ENCODE measurements around the gene C10orf90. TPM values are rescaled to one million over a fixed set of nuclear protein-coding genes. Genes with fewer than 3 reads are reported as not detected.

Gene C10orf90
- total and polyA plus RNA-seq, 4 donors, result 0.05 to 0.25 TPM; not detected in 2

DNA sequence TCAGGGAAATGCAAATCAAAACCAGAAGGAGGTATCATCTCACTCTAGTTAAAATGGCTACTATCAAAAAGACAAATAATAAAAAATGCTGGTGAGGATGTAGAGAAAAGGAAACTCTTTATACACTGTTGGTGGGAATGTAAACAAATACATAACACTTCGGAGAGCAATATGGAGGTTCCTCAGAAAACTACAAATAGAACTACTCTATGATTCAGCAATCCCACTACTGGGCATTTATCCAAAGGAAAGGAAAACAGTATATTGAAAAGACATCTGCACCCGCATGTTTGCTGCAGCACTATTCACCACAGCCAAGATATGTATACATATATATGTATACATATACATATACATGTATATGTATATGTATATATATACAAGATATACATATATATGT, 94.2 kb downstream of the C10orf90 start:
- H3K36me3 ChIP-seq (ENCODE audit: control insufficient read depth in 4 of 4, insufficient read depth in 3 of 4, low read depth in 1 of 4, low read length in 3 of 4), result no peaks in the 10 kb centered on the region
- DNase-seq (ENCODE audit: low spot score), result no peak
- TF ChIP-seq FOXA2 (IDR thresholded peaks at IDR 0.05), result no peak
- TF ChIP-seq FOXA1 (IDR thresholded peaks at IDR 0.05), result no peak
- no peak for TF ChIP-seq RXRA (IDR thresholded peaks at IDR 0.05)
- TF ChIP-seq, protein P1, sequence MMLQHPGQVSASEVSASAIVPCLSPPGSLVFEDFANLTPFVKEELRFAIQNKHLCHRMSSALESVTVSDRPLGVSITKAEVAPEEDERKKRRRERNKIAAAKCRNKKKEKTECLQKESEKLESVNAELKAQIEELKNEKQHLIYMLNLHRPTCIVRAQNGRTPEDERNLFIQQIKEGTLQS (IDR thresholded peaks at IDR 0.05), result no peak
- no peak for TF ChIP-seq TAF1 (conservative IDR thresholded peaks at IDR 0.05)
- no peak for TF ChIP-seq GABPA (IDR thresholded peaks at IDR 0.05 in 1 of 2, conservative IDR thresholded peaks at IDR 0.05 in 1 of 2)
- TF ChIP-seq YY1 (IDR thresholded peaks at IDR 0.05), result no peak
- TF ChIP-seq, protein P2, sequence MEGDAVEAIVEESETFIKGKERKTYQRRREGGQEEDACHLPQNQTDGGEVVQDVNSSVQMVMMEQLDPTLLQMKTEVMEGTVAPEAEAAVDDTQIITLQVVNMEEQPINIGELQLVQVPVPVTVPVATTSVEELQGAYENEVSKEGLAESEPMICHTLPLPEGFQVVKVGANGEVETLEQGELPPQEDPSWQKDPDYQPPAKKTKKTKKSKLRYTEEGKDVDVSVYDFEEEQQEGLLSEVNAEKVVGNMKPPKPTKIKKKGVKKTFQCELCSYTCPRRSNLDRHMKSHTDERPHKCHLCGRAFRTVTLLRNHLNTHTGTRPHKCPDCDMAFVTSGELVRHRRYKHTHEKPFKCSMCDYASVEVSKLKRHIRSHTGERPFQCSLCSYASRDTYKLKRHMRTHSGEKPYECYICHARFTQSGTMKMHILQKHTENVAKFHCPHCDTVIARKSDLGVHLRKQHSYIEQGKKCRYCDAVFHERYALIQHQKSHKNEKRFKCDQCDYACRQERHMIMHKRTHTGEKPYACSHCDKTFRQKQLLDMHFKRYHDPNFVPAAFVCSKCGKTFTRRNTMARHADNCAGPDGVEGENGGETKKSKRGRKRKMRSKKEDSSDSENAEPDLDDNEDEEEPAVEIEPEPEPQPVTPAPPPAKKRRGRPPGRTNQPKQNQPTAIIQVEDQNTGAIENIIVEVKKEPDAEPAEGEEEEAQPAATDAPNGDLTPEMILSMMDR (IDR thresholded peaks at IDR 0.05; ENCODE audit: low read depth, low read length, missing input control), result no peak
- no peak for TF ChIP-seq SP1 (IDR thresholded peaks at IDR 0.05)
- TF ChIP-seq NR2F2 (IDR thresholded peaks at IDR 0.05), result no peak
- TF ChIP-seq HNF4A (conservative IDR thresholded peaks at IDR 0.05), result no peak
- TF ChIP-seq, protein P3, sequence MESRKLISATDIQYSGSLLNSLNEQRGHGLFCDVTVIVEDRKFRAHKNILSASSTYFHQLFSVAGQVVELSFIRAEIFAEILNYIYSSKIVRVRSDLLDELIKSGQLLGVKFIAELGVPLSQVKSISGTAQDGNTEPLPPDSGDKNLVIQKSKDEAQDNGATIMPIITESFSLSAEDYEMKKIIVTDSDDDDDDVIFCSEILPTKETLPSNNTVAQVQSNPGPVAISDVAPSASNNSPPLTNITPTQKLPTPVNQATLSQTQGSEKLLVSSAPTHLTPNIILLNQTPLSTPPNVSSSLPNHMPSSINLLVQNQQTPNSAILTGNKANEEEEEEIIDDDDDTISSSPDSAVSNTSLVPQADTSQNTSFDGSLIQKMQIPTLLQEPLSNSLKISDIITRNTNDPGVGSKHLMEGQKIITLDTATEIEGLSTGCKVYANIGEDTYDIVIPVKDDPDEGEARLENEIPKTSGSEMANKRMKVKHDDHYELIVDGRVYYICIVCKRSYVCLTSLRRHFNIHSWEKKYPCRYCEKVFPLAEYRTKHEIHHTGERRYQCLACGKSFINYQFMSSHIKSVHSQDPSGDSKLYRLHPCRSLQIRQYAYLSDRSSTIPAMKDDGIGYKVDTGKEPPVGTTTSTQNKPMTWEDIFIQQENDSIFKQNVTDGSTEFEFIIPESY (IDR thresholded peaks at IDR 0.05), result no peak
- no peak for TF ChIP-seq HNF4G (IDR thresholded peaks at IDR 0.05)
- TF ChIP-seq, protein P4, sequence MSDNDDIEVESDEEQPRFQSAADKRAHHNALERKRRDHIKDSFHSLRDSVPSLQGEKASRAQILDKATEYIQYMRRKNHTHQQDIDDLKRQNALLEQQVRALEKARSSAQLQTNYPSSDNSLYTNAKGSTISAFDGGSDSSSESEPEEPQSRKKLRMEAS (IDR thresholded peaks at IDR 0.05), result no peak
- no peak for TF ChIP-seq EGR1 (IDR thresholded peaks at IDR 0.05; ENCODE audit: low read depth in 2 of 2)
- TF ChIP-seq, protein P5, sequence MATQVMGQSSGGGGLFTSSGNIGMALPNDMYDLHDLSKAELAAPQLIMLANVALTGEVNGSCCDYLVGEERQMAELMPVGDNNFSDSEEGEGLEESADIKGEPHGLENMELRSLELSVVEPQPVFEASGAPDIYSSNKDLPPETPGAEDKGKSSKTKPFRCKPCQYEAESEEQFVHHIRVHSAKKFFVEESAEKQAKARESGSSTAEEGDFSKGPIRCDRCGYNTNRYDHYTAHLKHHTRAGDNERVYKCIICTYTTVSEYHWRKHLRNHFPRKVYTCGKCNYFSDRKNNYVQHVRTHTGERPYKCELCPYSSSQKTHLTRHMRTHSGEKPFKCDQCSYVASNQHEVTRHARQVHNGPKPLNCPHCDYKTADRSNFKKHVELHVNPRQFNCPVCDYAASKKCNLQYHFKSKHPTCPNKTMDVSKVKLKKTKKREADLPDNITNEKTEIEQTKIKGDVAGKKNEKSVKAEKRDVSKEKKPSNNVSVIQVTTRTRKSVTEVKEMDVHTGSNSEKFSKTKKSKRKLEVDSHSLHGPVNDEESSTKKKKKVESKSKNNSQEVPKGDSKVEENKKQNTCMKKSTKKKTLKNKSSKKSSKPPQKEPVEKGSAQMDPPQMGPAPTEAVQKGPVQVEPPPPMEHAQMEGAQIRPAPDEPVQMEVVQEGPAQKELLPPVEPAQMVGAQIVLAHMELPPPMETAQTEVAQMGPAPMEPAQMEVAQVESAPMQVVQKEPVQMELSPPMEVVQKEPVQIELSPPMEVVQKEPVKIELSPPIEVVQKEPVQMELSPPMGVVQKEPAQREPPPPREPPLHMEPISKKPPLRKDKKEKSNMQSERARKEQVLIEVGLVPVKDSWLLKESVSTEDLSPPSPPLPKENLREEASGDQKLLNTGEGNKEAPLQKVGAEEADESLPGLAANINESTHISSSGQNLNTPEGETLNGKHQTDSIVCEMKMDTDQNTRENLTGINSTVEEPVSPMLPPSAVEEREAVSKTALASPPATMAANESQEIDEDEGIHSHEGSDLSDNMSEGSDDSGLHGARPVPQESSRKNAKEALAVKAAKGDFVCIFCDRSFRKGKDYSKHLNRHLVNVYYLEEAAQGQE (IDR thresholded peaks at IDR 0.05), result no peak
- no peak for TF ChIP-seq RAD21 (IDR thresholded peaks at IDR 0.05)
- TF ChIP-seq JUND (IDR thresholded peaks at IDR 0.05), result no peak
- H3K27me3 ChIP-seq (ENCODE audit: control insufficient read depth in 4 of 4, insufficient read depth in 4 of 4, low read length in 3 of 4), result peaks cover 0 to 8% (median 1%) of the 10 kb centered on the region in 4 donors
- WGBS, result 83% methylated on average over 2 of the region's 2 CpGs
- no peaks in the 10 kb centered on the region for H3K4me1 ChIP-seq (ENCODE audit: control insufficient read depth in 4 of 4, insufficient read depth in 4 of 4, low read length in 3 of 4)
- peaks cover 0 to 5% (median 0%) of the 10 kb centered on the region in 4 donors for H3K9me3 ChIP-seq (ENCODE audit: control insufficient read depth in 4 of 4, low read length in 3 of 4)
- no peak overlapping the region for H3K4me3 ChIP-seq (ENCODE audit: low read depth in 1 of 3, low read length in 3 of 3)
- no peak overlapping the region for H3K9ac ChIP-seq (ENCODE audit: low read depth in 1 of 2, low read length in 2 of 2)
- H3K27ac ChIP-seq (ENCODE audit: low read depth in 1 of 2, low read length in 2 of 2), result no peak overlapping the region

All from liver (tissue), 9 donors.